T-cell (primary cell): ENCODE results near the gene GBF1. TPM values are rescaled to one million over a fixed set of nuclear protein-coding genes. Genes with fewer than 3 reads are reported as not detected.

Experiments used
- ATAC-seq, 4 experiments: fragments of 200-7000 bp in 3 of 4; fragments of 150-1000 bp in 1 of 4; cut with Tn5 transposase; replicated peaks in 1 of 4; 1 replicate in 3 of 4; 2 replicates in 1 of 4; pipeline ENCODE4 v1.10.0; 2021; ENCODE audit warnings: moderate library complexity in 3 of 4, mild to moderate bottlenecking in 2 of 4, moderate number of reproducible peaks in 1 of 4
- CTCF ChIA-PET, 2 donors: fragments of 300-600 bp; sonication (Branson Sonifier 250); formaldehyde crosslinking; loops; one replicate each; lab custom pipeline; 2022; ENCODE audit warnings: antibody characterized with exemption in 2 of 2; lab: Charles Lee
- POLR2A ChIA-PET, 2 donors: fragments of 300-600 bp; sonication (Branson Sonifier 250); formaldehyde crosslinking; loops; one replicate each; lab custom pipeline; 2022; ENCODE audit warnings: antibody characterized with exemption in 2 of 2; lab: Charles Lee
- DNase-seq, 35 experiments: peaks; one replicate each; pipeline versions ENCODE4 v3.0.0 to v3.0.0-alpha.2; 2013 to 2023
- H3K27ac ChIP-seq: one replicate; pipeline ENCODE4 v1.5.1; 2013; ENCODE audit warnings: low read length
- H3K27me3 ChIP-seq, 2 experiments: replicated peaks in 1 of 2; 1 replicate in 1 of 2; 2 replicates in 1 of 2; pipeline versions ENCODE4 v1.6.1 to v1.7.0; 2013; ENCODE audit warnings: low read length in 1 of 2, mixed read lengths in 1 of 2; ENCODE audit not compliant: control insufficient read depth in 2 of 2, insufficient read depth in 2 of 2; ENCODE audit errors: extremely low read depth in 1 of 2
- H3K36me3 ChIP-seq, 2 donors: 1 replicate in 1 of 2; 2 replicates in 1 of 2; pipeline versions ENCODE4 v1.6.1 to v1.7.0; 2013; ENCODE audit warnings: low read length in 1 of 2; ENCODE audit not compliant: control insufficient read depth in 2 of 2, insufficient read depth in 1 of 2; ENCODE audit errors: extremely low read depth in 1 of 2
- H3K4me1 ChIP-seq, 2 experiments: 1 replicate in 1 of 2; 2 replicates in 1 of 2; pipeline versions ENCODE4 v1.6.1 to v1.7.0; 2013; ENCODE audit warnings: low read length in 2 of 2, mixed read lengths in 1 of 2; ENCODE audit not compliant: insufficient read depth in 2 of 2, control insufficient read depth in 1 of 2; ENCODE audit errors: extremely low read depth in 1 of 2
- H3K4me3 ChIP-seq, 2 donors: 1 replicate in 1 of 2; 2 replicates in 1 of 2; pipeline versions ENCODE4 v1.5.1 to v1.7.0; 2013; ENCODE audit warnings: mild to moderate bottlenecking in 2 of 2, low read length in 1 of 2, moderate library complexity in 1 of 2; ENCODE audit not compliant: control insufficient read depth in 1 of 2; ENCODE audit errors: extremely low read depth in 1 of 2
- H3K9me3 ChIP-seq: 2 replicates; pipeline ENCODE4 v1.7.0; 2013
- H3K27ac Mint-ChIP-seq, 2 donors: one replicate each; pipeline ENCODE4 v1.8.0; 2020 to 2021; ENCODE audit warnings: mild to moderate bottlenecking in 2 of 2, mixed read lengths in 2 of 2
- H3K27me3 Mint-ChIP-seq, 2 donors: one replicate each; pipeline ENCODE4 v1.8.0; 2021 to 2022; ENCODE audit warnings: mixed read lengths in 2 of 2
- H3K36me3 Mint-ChIP-seq: one replicate; pipeline ENCODE4 v1.8.0; 2021; ENCODE audit warnings: mixed read lengths
- H3K4me1 Mint-ChIP-seq, 3 donors: one replicate each; pipeline ENCODE4 v1.8.0; 2020 to 2022; ENCODE audit warnings: mixed read lengths in 3 of 3, mild to moderate bottlenecking in 1 of 3
- H3K4me3 Mint-ChIP-seq, 3 donors: one replicate each; pipeline ENCODE4 v1.8.0; 2020 to 2022; ENCODE audit warnings: mild to moderate bottlenecking in 3 of 3, mixed read lengths in 3 of 3, moderate library complexity in 3 of 3
- H3K9me3 Mint-ChIP-seq, 3 donors: one replicate each; pipeline ENCODE4 v1.8.0; 2020 to 2022; ENCODE audit warnings: mixed read lengths in 3 of 3
- whole genome bisulfite sequencing: methylation state at CpG from one replicate; pipeline ENCODE4 v1.1.5; 2013; ENCODE audit warnings: missing lambda C conversion rate; ENCODE audit not compliant: insufficient coverage; 5-methylcytosine and 5-hydroxymethylcytosine counted together
- total RNA-seq, 35 experiments: library from RNA in 6 of 35; stranded (reverse) in 6 of 35; fragments of 120-200 nt in 1 of 35; gene quantifications; one replicate each; pipeline versions ENCODE4 v1.2.1 to v1.2.4 and lab custom pipeline; 2013 to 2026

GBF1 gene
- total RNA-seq, 5 donors from 2014 or later (not counting 1 experiment from before 2014, with no cell fraction given): 37.2 to 41.1 (median 38.7) TPM

- ChIA-PET POLR2A (interaction anchor here in 1 of 2 donors (0.6 kb wide), 1 partner anchor 426 kb away, joined by 3 read pairs; no protein-coding TSS in a partner anchor), CTCF (no interaction called here)
- Mint-ChIP-seq H3K4me1 (peaks cover 6 to 13% (median 9%) of the 10 kb centered on the region in 3 donors), H3K27ac (no peak overlapping the region), H3K9me3 (no peaks in the 10 kb centered on the region), H3K36me3 (no peaks in the 10 kb centered on the region), H3K4me3 (no peak overlapping the region), H3K27me3 (peaks cover 27 to 31% of the 10 kb centered on the region in 2 donors)
- ATAC-seq: no peak
- Histone ChIP-seq H3K27ac (no peak overlapping the region), H3K27me3 (peaks cover 13 to 50% of the 10 kb centered on the region in 2 experiments), H3K4me3 (no peak overlapping the region), H3K36me3 (no peaks in the 10 kb centered on the region), H3K9me3 (no peaks in the 10 kb centered on the region), H3K4me1 (peaks cover 3 to 18% of the 10 kb centered on the region in 2 experiments)
- DNase-seq: no peak
- 76% methylated on average over 7 of the region's 8 CpGs for WGBS
Observed at GRCh38 chr10:102236006-102236405, 9.3 kb upstream of the GBF1 start.

DNA sequence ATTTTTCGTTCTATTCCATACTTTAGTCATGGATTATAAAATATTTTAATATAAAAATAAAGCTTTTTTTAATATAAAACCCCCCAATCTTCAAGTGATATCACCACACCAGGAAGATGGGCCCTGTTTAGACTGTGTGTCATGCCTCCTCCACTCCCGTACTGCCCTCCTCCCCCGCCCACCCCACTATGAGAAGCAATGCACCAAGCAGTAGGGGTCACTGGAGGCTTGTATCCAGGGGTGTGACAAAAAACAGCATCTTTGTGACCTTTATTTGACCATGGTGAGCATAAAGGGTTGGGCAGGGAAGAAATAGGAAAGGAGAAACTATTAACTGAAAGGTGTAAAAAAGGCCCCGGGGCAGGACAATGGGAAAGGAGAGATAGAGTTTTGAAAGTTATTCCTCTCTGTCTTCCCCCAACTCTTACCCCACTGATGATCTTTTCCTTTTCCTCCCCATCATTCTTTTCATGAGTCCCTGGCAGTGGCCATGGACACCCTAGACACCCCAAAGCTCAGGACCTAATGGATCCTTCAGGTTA, 7.5 kb upstream of the GBF1 start:
- Histone ChIP-seq H3K36me3 (no peaks in the 10 kb centered on the region), H3K27ac (no peak overlapping the region), H3K4me3 (no peak overlapping the region), H3K27me3 (peaks cover 13 to 50% of the 10 kb centered on the region in 2 experiments), H3K4me1 (peaks cover 9 to 21% of the 10 kb centered on the region in 2 experiments), H3K9me3 (no peaks in the 10 kb centered on the region)
- no CpG with 5 or more reads among the region's 4 CpGs for WGBS
- H3K27me3 Mint-ChIP-seq: peaks cover 28 to 41% of the 10 kb centered on the region in 2 donors
- ATAC-seq: no peak
- ChIA-PET CTCF (interaction anchor here (0.6 to 1.2 kb wide), 2 partner anchors 15 to 71 kb away, joined by 3 read pairs; no protein-coding TSS in a partner anchor), POLR2A (interaction anchor here (0.6 kb wide), 2 partner anchors 10 to 441 kb away, joined by 3 to 5 read pairs; no protein-coding TSS in a partner anchor)
- peaks cover 16 to 20% (median 18%) of the 10 kb centered on the region in 3 donors for H3K4me1 Mint-ChIP-seq
- no peak overlapping the region for H3K4me3 Mint-ChIP-seq
- DNase-seq: no peak
- H3K9me3 Mint-ChIP-seq: no peaks in the 10 kb centered on the region
- no peak overlapping the region for H3K27ac Mint-ChIP-seq
- H3K36me3 Mint-ChIP-seq: no peaks in the 10 kb centered on the region

GRCh38 chr10:102240467-102241031, 4.8 kb upstream of the GBF1 start:
- Histone ChIP-seq H3K4me1 (peaks cover 9 to 28% of the 10 kb centered on the region in 2 experiments), H3K36me3 (no peaks in the 10 kb centered on the region), H3K9me3 (no peaks in the 10 kb centered on the region), H3K27ac (no peak overlapping the region), H3K4me3 (no peak overlapping the region), H3K27me3 (peaks cover 12 to 43% of the 10 kb centered on the region in 2 experiments)
- Mint-ChIP-seq H3K9me3 (no peaks in the 10 kb centered on the region), H3K27ac (no peak overlapping the region), H3K4me3 (peak overlapping the region; percentile 23 to 55 (median 52)), H3K27me3 (peaks cover 23 to 35% of the 10 kb centered on the region in 2 donors), H3K36me3 (no peaks in the 10 kb centered on the region), H3K4me1 (peaks cover 23 to 30% (median 29%) of the 10 kb centered on the region in 3 donors)
- WGBS: 46% methylated on average over 32 of the region's 39 CpGs
- no peak for ATAC-seq
- DNase-seq: no peak
- CTCF ChIA-PET: interaction anchor here in 1 of 2 donors (1.3 kb wide), 1 partner anchor 158 kb away, joined by 3 read pairs; no protein-coding TSS in a partner anchor
- POLR2A ChIA-PET: interaction anchor here in 1 of 2 donors (0.5 to 0.6 kb wide), 2 partner anchors 73 to 157 kb away, joined by 3 to 4 read pairs; no protein-coding TSS in a partner anchor

DNA sequence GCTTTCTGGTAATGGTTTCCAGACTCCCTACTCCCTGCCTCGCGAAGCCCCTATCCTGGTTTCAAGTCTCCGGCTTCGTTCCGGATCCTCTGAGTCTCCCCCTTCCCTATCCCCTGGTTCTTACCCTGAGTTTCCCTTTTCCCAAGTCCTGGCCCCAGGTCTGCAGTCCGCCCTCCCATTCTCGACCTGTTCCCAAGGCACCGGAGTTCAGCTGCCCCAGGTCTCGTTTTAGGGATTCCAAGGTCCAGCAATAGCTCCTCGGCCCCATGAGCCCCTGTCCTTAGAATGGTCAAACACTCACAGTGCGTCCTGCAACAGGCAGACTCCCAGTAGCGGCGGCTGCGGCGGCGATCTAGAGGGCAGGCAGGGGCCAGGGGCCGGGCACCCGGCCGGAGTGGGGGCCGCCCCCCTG, 4.3 kb upstream of the GBF1 start:
- peaks cover 11 to 29% of the 10 kb centered on the region in 2 experiments for H3K4me1 ChIP-seq
- peaks cover 12 to 41% of the 10 kb centered on the region in 2 experiments for H3K27me3 ChIP-seq
- H3K36me3 Mint-ChIP-seq: no peaks in the 10 kb centered on the region
- peaks cover 25 to 32% (median 32%) of the 10 kb centered on the region in 3 donors for H3K4me1 Mint-ChIP-seq
- no peaks in the 10 kb centered on the region for H3K9me3 Mint-ChIP-seq
- peak overlapping the region; percentile 52 to 83 (median 55) for H3K4me3 Mint-ChIP-seq
- H3K27me3 Mint-ChIP-seq: peaks cover 18 to 31% of the 10 kb centered on the region in 2 donors
- peak overlapping the region; percentile 44 to 81 for H3K4me3 ChIP-seq
- 8% methylated on average over 20 of the region's 20 CpGs for WGBS
- POLR2A ChIA-PET: interaction anchor here in 1 of 2 donors (0.5 kb wide), 1 partner anchor 73 kb away, joined by 3 read pairs; no protein-coding TSS in a partner anchor
- H3K36me3 ChIP-seq: no peaks in the 10 kb centered on the region
- ATAC-seq: no peak
- H3K27ac Mint-ChIP-seq: no peak overlapping the region
- no peak overlapping the region for H3K27ac ChIP-seq
- H3K9me3 ChIP-seq: no peaks in the 10 kb centered on the region
- CTCF ChIA-PET: interaction anchor here in 1 of 2 donors (0.9 to 1.3 kb wide), 2 partner anchors 158 to 472 kb away, joined by 3 to 5 read pairs; no protein-coding TSS in a partner anchor
- peak in 2 of 35 experiments; percentile 11 to 27 for DNase-seq

DNA sequence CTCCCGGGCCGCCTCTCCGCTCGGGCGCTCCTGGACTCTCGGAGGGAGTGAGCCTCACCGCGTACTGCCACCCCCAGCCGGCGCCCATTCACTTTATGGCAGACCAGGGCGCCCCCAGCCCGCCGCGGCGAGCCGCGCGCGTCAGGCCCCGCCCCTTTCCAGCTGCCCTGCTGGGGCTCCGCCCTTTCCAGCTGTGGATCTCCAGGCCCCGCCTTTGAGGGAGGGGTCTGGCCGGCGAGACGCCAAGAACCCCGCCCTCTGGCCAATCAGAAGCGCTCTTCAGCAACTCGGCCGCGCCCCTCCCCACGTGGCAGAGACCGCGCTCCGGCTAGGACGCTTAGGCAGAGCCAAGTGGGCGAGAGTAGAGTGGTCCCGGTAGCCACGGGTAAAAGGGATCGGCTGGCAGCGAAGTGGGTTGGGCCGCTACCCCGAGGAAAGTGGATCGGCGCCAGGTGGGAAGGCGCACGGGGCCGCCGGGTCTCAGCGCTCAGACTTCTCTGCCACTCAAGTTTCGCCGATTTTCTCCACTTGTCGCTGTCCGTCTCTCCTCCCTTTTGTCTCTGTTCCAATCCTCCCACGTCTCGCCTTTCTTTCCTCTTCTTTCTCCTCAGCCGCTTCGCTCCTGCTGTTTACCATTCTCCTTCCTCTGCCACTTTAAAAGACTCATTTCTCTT, 3.8 kb upstream of the GBF1 start, which contains the start of gene PITX3:
Gene PITX3, minus strand, starts transcription at position 69 of the 674 bp plus-strand sequence. CDS start 9,432 bp downstream, outside the sequence.
- peak within 1 kb of the TSS; percentile 68 to 83 (median 79) for H3K4me3 Mint-ChIP-seq
- DNase-seq (peak; percentile 57 to 93 (median 84)), ATAC-seq (peak; percentile 41 to 56 (median 45))
- H3K36me3 Mint-ChIP-seq: no peaks in the 10 kb centered on the region
- peaks cover 16 to 34% of the 10 kb centered on the region in 2 experiments for H3K4me1 ChIP-seq
- H3K27ac Mint-ChIP-seq: peak within 1 kb of the TSS in 1 of 2 donors; percentile 65
- H3K27me3 ChIP-seq: peaks cover 12 to 38% of the 10 kb centered on the region in 2 experiments
- H3K9me3 ChIP-seq: no peaks in the 10 kb centered on the region
- no peaks in the 10 kb centered on the region for H3K9me3 Mint-ChIP-seq
- no peak within 1 kb of the TSS for H3K27ac ChIP-seq
- H3K36me3 ChIP-seq: no peaks in the 10 kb centered on the region
- WGBS: 6% methylated on average over 57 of the region's 57 CpGs
- POLR2A ChIA-PET: no interaction called here
- CTCF ChIA-PET: interaction anchor here in 1 of 2 donors (0.7 to 1.3 kb wide), 3 partner anchors 12 to 471 kb away, joined by 3 to 5 read pairs (median 3); no protein-coding TSS in a partner anchor
- H3K4me1 Mint-ChIP-seq: peaks cover 30 to 37% (median 37%) of the 10 kb centered on the region in 3 donors
- peak within 1 kb of the TSS; percentile 44 to 81 for H3K4me3 ChIP-seq
- H3K27me3 Mint-ChIP-seq: peaks cover 17 to 27% of the 10 kb centered on the region in 2 donors
